ENCODE data around the gene OR8J1.

DNA sequence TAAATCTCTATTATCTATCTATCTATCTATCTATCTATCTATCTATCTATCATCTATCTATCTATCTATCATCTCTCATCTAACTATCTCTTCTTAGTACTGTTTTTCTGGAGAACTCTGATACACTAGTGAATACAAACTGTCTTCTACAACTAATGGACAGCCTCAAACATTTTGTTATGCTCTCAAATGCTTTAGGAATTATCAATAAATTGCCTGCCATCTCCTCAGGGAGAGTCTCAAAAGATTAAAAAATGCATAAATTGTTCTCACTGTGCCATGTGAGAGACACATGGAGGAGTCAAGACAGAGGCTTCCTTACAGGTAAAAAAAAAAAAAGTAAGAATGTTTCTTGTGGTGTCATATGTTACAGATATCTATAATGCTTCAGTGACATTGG is 39.2 kb upstream of the OR8J1 start, which contains the start of gene OR8K3:
- TF ChIP-seq TEAD4 (IDR thresholded peaks at IDR 0.05) (no peak), RAD21 (IDR thresholded peaks at IDR 0.05; ENCODE audit: low read depth) (no peak), FOXM1 (IDR thresholded peaks at IDR 0.05; ENCODE audit: borderline replicate concordance, low read depth) (no peak), EGR1 (IDR thresholded peaks at IDR 0.05) (no peak), TCF12 (IDR thresholded peaks at IDR 0.05; ENCODE audit: low read depth) (no peak), CREB1 (IDR thresholded peaks at IDR 0.05; ENCODE audit: low read depth) (no peak), YY1 (IDR thresholded peaks at IDR 0.05; ENCODE audit: low read depth) (no peak), TAF1 (IDR thresholded peaks at IDR 0.05; ENCODE audit: low read depth) (no peak), CEBPB (IDR thresholded peaks at IDR 0.05) (no peak)
- TF ChIP-seq, protein P1, sequence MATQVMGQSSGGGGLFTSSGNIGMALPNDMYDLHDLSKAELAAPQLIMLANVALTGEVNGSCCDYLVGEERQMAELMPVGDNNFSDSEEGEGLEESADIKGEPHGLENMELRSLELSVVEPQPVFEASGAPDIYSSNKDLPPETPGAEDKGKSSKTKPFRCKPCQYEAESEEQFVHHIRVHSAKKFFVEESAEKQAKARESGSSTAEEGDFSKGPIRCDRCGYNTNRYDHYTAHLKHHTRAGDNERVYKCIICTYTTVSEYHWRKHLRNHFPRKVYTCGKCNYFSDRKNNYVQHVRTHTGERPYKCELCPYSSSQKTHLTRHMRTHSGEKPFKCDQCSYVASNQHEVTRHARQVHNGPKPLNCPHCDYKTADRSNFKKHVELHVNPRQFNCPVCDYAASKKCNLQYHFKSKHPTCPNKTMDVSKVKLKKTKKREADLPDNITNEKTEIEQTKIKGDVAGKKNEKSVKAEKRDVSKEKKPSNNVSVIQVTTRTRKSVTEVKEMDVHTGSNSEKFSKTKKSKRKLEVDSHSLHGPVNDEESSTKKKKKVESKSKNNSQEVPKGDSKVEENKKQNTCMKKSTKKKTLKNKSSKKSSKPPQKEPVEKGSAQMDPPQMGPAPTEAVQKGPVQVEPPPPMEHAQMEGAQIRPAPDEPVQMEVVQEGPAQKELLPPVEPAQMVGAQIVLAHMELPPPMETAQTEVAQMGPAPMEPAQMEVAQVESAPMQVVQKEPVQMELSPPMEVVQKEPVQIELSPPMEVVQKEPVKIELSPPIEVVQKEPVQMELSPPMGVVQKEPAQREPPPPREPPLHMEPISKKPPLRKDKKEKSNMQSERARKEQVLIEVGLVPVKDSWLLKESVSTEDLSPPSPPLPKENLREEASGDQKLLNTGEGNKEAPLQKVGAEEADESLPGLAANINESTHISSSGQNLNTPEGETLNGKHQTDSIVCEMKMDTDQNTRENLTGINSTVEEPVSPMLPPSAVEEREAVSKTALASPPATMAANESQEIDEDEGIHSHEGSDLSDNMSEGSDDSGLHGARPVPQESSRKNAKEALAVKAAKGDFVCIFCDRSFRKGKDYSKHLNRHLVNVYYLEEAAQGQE (IDR thresholded peaks at IDR 0.05; ENCODE audit: low read depth) = no peak
- TF ChIP-seq, protein P2, sequence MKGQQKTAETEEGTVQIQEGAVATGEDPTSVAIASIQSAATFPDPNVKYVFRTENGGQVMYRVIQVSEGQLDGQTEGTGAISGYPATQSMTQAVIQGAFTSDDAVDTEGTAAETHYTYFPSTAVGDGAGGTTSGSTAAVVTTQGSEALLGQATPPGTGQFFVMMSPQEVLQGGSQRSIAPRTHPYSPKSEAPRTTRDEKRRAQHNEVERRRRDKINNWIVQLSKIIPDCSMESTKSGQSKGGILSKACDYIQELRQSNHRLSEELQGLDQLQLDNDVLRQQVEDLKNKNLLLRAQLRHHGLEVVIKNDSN (IDR thresholded peaks at IDR 0.05) = no peak
- TF ChIP-seq, protein P3, sequence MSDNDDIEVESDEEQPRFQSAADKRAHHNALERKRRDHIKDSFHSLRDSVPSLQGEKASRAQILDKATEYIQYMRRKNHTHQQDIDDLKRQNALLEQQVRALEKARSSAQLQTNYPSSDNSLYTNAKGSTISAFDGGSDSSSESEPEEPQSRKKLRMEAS (IDR thresholded peaks at IDR 0.05) = no peak
